Natural killer cell (primary cell): ENCODE results near the gene SMARCD1. TPM values are rescaled to one million over a fixed set of nuclear protein-coding genes. Genes with fewer than 3 reads are reported as not detected.

Experiments used
- ATAC-seq, 3 donors: fragments of 150-1000 bp in 2 of 3; fragments of 200-7000 bp in 1 of 3; cut with Tn5 transposase; 1 replicate in 1 of 3; 2 replicates in 2 of 3; pipeline ENCODE4 v1.10.0; 2021; ENCODE audit warnings: mild to moderate bottlenecking in 2 of 3, moderate library complexity in 2 of 3
- DNase-seq, 2 donors: peaks; one replicate each; pipeline versions ENCODE4 v3.0.0 to v3.0.0-alpha.2; 2013 to 2021; ENCODE audit warnings: mixed read lengths in 1 of 2
- H3K27ac ChIP-seq: one replicate; pipeline ENCODE4 v1.5.1; 2013; ENCODE audit warnings: mild to moderate bottlenecking, low read length
- H3K27me3 ChIP-seq: one replicate; pipeline ENCODE4 v1.6.1; 2013; ENCODE audit warnings: low read length; ENCODE audit not compliant: control insufficient read depth, insufficient read depth
- H3K36me3 ChIP-seq: one replicate; pipeline ENCODE4 v1.6.1; 2013; ENCODE audit warnings: low read length; ENCODE audit not compliant: control insufficient read depth, insufficient read depth
- H3K4me1 ChIP-seq: one replicate; pipeline ENCODE4 v1.6.1; 2013; ENCODE audit warnings: low read length; ENCODE audit not compliant: control insufficient read depth, insufficient read depth
- H3K4me3 ChIP-seq: one replicate; pipeline ENCODE4 v1.5.1; 2013; ENCODE audit warnings: low read length
- H3K9me3 ChIP-seq: one replicate; pipeline ENCODE4 v1.6.1; 2013; ENCODE audit warnings: low read length; ENCODE audit not compliant: control insufficient read depth, insufficient read depth
- H3K27ac Mint-ChIP-seq, 2 donors: one replicate each; pipeline ENCODE4 v1.8.0; 2022; ENCODE audit warnings: mild to moderate bottlenecking in 2 of 2, mixed read lengths in 2 of 2, moderate library complexity in 1 of 2
- H3K27me3 Mint-ChIP-seq, 2 donors: one replicate each; pipeline ENCODE4 v1.8.0; 2022; ENCODE audit warnings: low read depth in 2 of 2, mixed read lengths in 2 of 2
- H3K36me3 Mint-ChIP-seq: one replicate; pipeline ENCODE4 v1.8.0; 2022; ENCODE audit warnings: mixed read lengths
- H3K4me1 Mint-ChIP-seq, 2 donors: one replicate each; pipeline ENCODE4 v1.8.0; 2022; ENCODE audit warnings: mixed read lengths in 2 of 2
- H3K4me3 Mint-ChIP-seq: one replicate; pipeline ENCODE4 v1.8.0; 2022; ENCODE audit warnings: mild to moderate bottlenecking, moderate library complexity, mixed read lengths
- H3K9me3 Mint-ChIP-seq, 2 donors: one replicate each; pipeline ENCODE4 v1.8.0; 2022; ENCODE audit warnings: mixed read lengths in 2 of 2
- WGBS: methylation state at CpG from one replicate; pipeline ENCODE4 v1.1.7; 2013; ENCODE audit warnings: missing lambda C conversion rate; ENCODE audit not compliant: insufficient coverage; 5-methylcytosine and 5-hydroxymethylcytosine counted together
- intact Hi-C: fragments of 100-400 bp; cut with micrococcal nuclease; formaldehyde crosslinking; loops from one replicate; pipeline ENCODE4 v1.14.2; 2022
- total RNA-seq, 4 donors: library from RNA; stranded (reverse); fragments of 120-200 nt in 1 of 4; gene quantifications; one replicate each; pipeline versions ENCODE4 v1.2.3 to v1.2.4, GENCODE V29; 2013 to 2022
- TF ChIP-seq, protein P1 (sequence below): fragments of 200-600 bp; IDR thresholded peaks from one replicate; pipeline ENCODE4 v1.8.0; 2022; ENCODE audit warnings: antibody characterized with exemption

SMARCD1 gene
- total RNA-seq, 3 donors from 2014 or later (not counting 1 experiment from before 2014, with no cell fraction given) = 81.3 to 97.0 (median 88.6) TPM

DNA sequence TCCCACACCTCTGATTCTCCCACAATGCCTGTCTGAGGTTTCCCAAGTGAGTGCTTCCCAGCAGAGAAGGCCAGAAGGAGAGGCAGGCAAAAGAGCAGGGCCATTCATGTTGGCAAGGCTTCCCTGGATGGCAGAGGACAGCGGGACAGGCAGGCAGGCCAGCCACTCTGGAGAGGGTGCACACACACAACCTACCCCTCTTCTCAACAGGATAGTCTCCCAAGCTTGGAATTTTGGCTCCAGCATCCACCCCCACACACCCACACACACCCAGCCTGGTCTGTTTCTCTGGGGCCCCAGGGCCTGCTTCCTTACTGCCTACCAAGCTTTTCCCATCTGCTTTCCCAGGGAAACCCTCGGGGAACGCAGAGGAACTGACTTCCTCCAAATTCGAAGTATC lies 44.5 kb upstream of the SMARCD1 start:
- WGBS = 84% methylated on average over 4 of the region's 4 CpGs
- Mint-ChIP-seq H3K27ac (no peak overlapping the region), H3K27me3 (peaks cover 0 to 7% of the 10 kb centered on the region in 2 donors), H3K9me3 (no peaks in the 10 kb centered on the region), H3K4me3 (no peak overlapping the region), H3K36me3 (no peaks in the 10 kb centered on the region), H3K4me1 (no peaks in the 10 kb centered on the region)
- H3K4me1 ChIP-seq = no peaks in the 10 kb centered on the region
- no peaks in the 10 kb centered on the region for H3K9me3 ChIP-seq
- no peak overlapping the region for H3K4me3 ChIP-seq
- intact Hi-C loops = no loop called here
- no peak overlapping the region for H3K27ac ChIP-seq
- DNase-seq (no peak), ATAC-seq (no peak)
- no peaks in the 10 kb centered on the region for H3K36me3 ChIP-seq
- H3K27me3 ChIP-seq = no peaks in the 10 kb centered on the region
- TF ChIP-seq, protein P1, sequence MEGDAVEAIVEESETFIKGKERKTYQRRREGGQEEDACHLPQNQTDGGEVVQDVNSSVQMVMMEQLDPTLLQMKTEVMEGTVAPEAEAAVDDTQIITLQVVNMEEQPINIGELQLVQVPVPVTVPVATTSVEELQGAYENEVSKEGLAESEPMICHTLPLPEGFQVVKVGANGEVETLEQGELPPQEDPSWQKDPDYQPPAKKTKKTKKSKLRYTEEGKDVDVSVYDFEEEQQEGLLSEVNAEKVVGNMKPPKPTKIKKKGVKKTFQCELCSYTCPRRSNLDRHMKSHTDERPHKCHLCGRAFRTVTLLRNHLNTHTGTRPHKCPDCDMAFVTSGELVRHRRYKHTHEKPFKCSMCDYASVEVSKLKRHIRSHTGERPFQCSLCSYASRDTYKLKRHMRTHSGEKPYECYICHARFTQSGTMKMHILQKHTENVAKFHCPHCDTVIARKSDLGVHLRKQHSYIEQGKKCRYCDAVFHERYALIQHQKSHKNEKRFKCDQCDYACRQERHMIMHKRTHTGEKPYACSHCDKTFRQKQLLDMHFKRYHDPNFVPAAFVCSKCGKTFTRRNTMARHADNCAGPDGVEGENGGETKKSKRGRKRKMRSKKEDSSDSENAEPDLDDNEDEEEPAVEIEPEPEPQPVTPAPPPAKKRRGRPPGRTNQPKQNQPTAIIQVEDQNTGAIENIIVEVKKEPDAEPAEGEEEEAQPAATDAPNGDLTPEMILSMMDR = no peak

DNA sequence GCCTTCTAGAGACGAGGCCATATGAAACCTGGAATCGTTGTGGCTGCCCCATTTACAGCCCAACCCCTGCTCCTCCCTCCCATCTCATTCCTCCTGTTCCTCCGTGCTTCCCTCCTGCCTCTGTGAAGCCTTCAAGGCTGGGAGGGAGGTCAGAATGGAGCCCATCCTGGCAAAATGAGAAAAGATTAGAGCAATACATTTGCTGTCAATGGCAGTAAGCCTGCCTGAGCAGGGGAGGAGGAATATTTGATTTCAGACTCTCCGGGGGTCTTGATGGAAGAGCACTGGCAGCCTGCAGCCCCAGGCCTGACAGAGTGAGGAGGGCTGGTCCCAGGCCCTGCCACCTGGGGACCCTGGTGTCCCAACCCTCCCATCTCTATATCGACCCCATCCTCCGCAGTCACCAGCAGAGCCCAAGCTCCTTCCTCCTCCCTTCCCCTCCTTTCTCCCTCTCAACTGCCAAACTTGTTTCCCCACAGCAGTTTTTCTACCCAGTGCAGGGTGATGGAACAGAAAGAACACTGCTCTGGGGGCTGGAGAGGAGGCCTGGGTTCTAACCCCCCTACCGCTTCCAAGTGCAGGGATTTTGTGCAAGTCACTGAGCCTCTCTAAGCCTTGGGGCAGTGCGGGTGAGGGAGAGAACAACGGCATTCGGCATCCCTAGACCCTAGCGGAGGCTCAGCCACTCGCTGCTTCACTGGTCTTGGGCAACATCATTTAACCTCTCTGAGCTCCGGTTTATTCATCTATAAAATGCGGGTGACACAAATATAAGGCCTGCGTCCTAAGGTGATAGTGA lies 43.9 kb upstream of the SMARCD1 start:
- 90% methylated on average over 15 of the region's 15 CpGs for WGBS
- Histone ChIP-seq H3K4me3 (no peak overlapping the region), H3K36me3 (no peaks in the 10 kb centered on the region), H3K9me3 (no peaks in the 10 kb centered on the region), H3K4me1 (no peaks in the 10 kb centered on the region), H3K27me3 (no peaks in the 10 kb centered on the region), H3K27ac (no peak overlapping the region)
- intact Hi-C loops = no loop called here
- Mint-ChIP-seq H3K4me3 (no peak overlapping the region), H3K36me3 (no peaks in the 10 kb centered on the region), H3K27ac (no peak overlapping the region), H3K27me3 (peaks cover 0 to 2% of the 10 kb centered on the region in 2 donors), H3K4me1 (no peaks in the 10 kb centered on the region), H3K9me3 (no peaks in the 10 kb centered on the region)
- DNase-seq = no peak
- TF ChIP-seq, protein P1 = no peak
- ATAC-seq = no peak

DNA sequence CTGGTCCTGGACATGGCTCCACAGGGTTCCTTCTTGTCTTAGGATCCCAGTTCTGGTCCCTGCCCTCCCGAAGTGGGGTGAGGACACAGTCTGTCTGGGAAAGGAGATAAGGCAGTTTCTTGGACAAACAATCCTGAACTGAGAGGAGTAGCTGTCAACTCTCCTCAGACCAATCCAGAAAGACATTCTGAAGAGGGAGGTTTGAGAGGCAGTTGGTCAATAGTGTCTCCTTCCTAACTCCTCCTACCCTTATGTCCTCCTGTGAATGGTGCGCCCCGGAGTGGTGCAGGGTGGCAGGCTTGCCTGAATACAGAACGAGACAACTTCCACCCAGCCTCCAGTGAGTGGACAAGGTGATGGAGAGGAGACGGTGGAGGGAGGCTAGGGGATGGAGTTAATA lies 43.2 kb upstream of the SMARCD1 start:
- no peaks in the 10 kb centered on the region for H3K4me1 ChIP-seq
- intact Hi-C loops = no loop called here
- Mint-ChIP-seq H3K4me3 (no peak overlapping the region), H3K36me3 (no peaks in the 10 kb centered on the region), H3K4me1 (no peaks in the 10 kb centered on the region), H3K27ac (no peak overlapping the region), H3K27me3 (no peaks in the 10 kb centered on the region), H3K9me3 (no peaks in the 10 kb centered on the region)
- WGBS = 89% methylated on average over 5 of the region's 5 CpGs
- no peaks in the 10 kb centered on the region for H3K27me3 ChIP-seq
- H3K9me3 ChIP-seq = no peaks in the 10 kb centered on the region
- no peak overlapping the region for H3K27ac ChIP-seq
- H3K36me3 ChIP-seq = no peaks in the 10 kb centered on the region
- no peak overlapping the region for H3K4me3 ChIP-seq
- DNase-seq = no peak
- peak in 1 of 3 donors; percentile 22 for ATAC-seq
- TF ChIP-seq, protein P1 = no peak

DNA sequence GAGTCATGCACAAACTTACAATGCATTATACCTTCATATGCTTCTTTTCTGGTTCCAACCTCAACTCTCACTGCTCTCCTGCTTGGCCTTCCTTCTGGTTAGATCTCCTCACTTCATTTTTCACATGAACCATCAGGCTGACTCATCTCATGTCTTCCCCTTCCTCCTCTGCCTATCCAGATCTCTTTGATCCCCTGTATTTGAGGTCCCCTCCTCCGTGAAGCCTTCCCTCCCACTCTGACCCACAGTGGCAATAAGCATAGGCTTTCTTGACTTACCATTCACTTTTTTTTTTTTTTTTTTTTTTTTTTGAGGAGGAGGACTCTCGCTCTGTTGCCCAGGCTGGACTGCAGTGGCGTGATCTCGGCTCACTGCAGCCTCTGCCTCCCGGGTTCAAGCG lies 42.4 kb upstream of the SMARCD1 start:
- no peak for ATAC-seq
- H3K4me3 ChIP-seq = no peak overlapping the region
- intact Hi-C loops = no loop called here

More for the DNA sequence above, 42.4 kb upstream of the SMARCD1 start:
- TF ChIP-seq, protein P1 = no peak
- no peak overlapping the region for H3K27ac ChIP-seq
- no peaks in the 10 kb centered on the region for H3K4me1 Mint-ChIP-seq
- H3K4me1 ChIP-seq = no peaks in the 10 kb centered on the region
- H3K36me3 Mint-ChIP-seq = no peaks in the 10 kb centered on the region
- peaks cover 5 to 6% of the 10 kb centered on the region in 2 donors for H3K27me3 Mint-ChIP-seq
- no peaks in the 10 kb centered on the region for H3K36me3 ChIP-seq
- no peak overlapping the region for H3K4me3 Mint-ChIP-seq
- no peaks in the 10 kb centered on the region for H3K9me3 ChIP-seq
- no peaks in the 10 kb centered on the region for H3K27me3 ChIP-seq
- DNase-seq = no peak
- no peaks in the 10 kb centered on the region for H3K9me3 Mint-ChIP-seq
- WGBS = 87% methylated on average over 5 of the region's 6 CpGs
- no peak overlapping the region for H3K27ac Mint-ChIP-seq
